ENCODE results near the gene ANO2. TPM values are rescaled to one million over a fixed set of nuclear protein-coding genes. Genes with fewer than 3 reads are reported as not detected.
"Not testable (repeated sequence)": the region's sequence is repeated elsewhere in the genome, so short reads cannot be mapped to it uniquely, and the experiment has no call there.

The ANO2 gene
- total RNA-seq, 1 experiment from 2014 or later = not detected

- no peaks in the 10 kb centered on the region for H3F3A ChIP-seq (ENCODE audit: low read length, unreplicated experiment)
- H3K9me3 ChIP-seq (ENCODE audit: low read length) = no peaks in the 10 kb centered on the region
- H3K9me2 ChIP-seq (replicated peaks; ENCODE audit: low read length) = no peaks in the 10 kb centered on the region
- ChIA-PET POLR2A (ENCODE audit: unreplicated experiment) (no interaction called here), CTCF (no interaction called here)
- H3K4me1 ChIP-seq (ENCODE audit: insufficient read depth, low read length) = no peaks in the 10 kb centered on the region
- no TSS peak for BruUV-seq (replicated peaks)
- no peaks in the 10 kb centered on the region for H3K36me3 ChIP-seq (ENCODE audit: low read depth, low read length)
- no peak overlapping the region for H3K27ac ChIP-seq (ENCODE audit: low read length)
- H4K20me1 ChIP-seq (ENCODE audit: low read length) = no peaks in the 10 kb centered on the region
- no peak overlapping the region for H3K4me3 ChIP-seq (ENCODE audit: low read length)
- ATAC-seq (no peak), DNase-seq (peak; percentile 16)
- H3K4me2 ChIP-seq (ENCODE audit: low read length) = no peak overlapping the region
- 0 out of 2 replicates have a peak, but pooled peaks cover 8% of the 10 kb centered on the region for H3K27me3 ChIP-seq (ENCODE audit: low read length)
- no peak overlapping the region for H2AFZ ChIP-seq (ENCODE audit: low read length)
- no peaks in the 10 kb centered on the region for H3K79me2 ChIP-seq (ENCODE audit: low read length)
- no peak overlapping the region for H3K9ac ChIP-seq (ENCODE audit: low read length)
- intact Hi-C loops (cut with micrococcal nuclease) = no loop called here
- peak; percentile 36; the same call in 1 of the 2 replicates for TF ChIP-seq CTCF (conservative IDR thresholded peaks at IDR 0.05; ENCODE audit: low read depth, low read length)
- no peak for TF ChIP-seq EZH2phosphoT487 (IDR thresholded peaks at IDR 0.05; ENCODE audit: borderline replicate concordance, low read length)
- TF ChIP-seq EZH2 (IDR thresholded peaks at IDR 0.05; ENCODE audit: low read length, unreplicated experiment) = no peak
Measured at GRCh38 chr12:5898874-5899273, 46.2 kb downstream of the ANO2 start.

DNA sequence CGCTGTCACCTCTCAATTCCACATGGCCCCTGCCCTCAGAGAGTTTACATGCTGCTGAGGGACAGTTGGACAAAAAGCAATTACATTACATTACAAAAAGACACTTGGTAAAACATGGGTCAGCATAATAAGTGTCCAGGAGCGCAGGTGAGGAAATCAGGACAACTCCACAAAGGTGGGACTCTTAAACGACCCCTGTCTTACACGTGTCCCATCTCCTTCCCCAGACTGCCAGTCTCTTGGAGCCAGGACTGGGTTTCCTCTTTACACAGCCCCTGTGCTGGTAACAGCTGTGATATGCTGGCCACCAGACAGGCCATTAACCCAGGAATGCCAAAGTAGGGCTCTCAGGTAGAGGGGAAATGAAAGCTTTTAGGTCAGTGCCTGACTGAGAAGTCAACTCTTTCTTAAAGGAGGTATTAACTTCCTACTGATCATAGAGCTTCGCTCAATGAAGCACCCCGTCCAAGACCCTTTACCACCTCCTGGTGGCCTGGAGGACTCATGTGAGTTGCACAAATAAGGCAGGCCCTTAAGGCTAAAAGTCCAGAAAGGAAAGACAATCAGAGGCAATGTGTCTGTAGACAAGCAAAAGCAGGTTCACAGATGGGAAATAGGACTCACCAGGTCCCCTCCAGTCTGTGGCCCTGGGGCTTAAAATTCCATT, 55.5 kb downstream of the ANO2 start:
- TF ChIP-seq CTCF (conservative IDR thresholded peaks at IDR 0.05; ENCODE audit: low read depth, low read length) (peak; percentile 44), EZH2phosphoT487 (IDR thresholded peaks at IDR 0.05; ENCODE audit: borderline replicate concordance, low read length) (no peak)
- H3K79me2 ChIP-seq (ENCODE audit: low read length) = no peaks in the 10 kb centered on the region
- ATAC-seq = no peak
- no peak overlapping the region for H3K9ac ChIP-seq (ENCODE audit: low read length)
- intact Hi-C loops (cut with micrococcal nuclease) = no loop called here
- H3K4me2 ChIP-seq (ENCODE audit: low read length) = no peak overlapping the region
- H4K20me1 ChIP-seq (ENCODE audit: low read length) = no peaks in the 10 kb centered on the region
- H3K9me3 ChIP-seq (ENCODE audit: low read length) = no peaks in the 10 kb centered on the region
- H3K36me3 ChIP-seq (ENCODE audit: low read depth, low read length) = no peaks in the 10 kb centered on the region
- no TSS peak for BruUV-seq (replicated peaks)
- H2AFZ ChIP-seq (ENCODE audit: low read length) = no peak overlapping the region
- no peak overlapping the region for H3K4me3 ChIP-seq (ENCODE audit: low read length)
- H3K27ac ChIP-seq (ENCODE audit: low read length) = no peak overlapping the region
- POLR2A ChIA-PET (ENCODE audit: unreplicated experiment) = no interaction called here
- no peaks in the 10 kb centered on the region for H3K4me1 ChIP-seq (ENCODE audit: insufficient read depth, low read length)
- no peaks in the 10 kb centered on the region for H3K9me2 ChIP-seq (replicated peaks; ENCODE audit: low read length)
- H3F3A ChIP-seq (ENCODE audit: low read length, unreplicated experiment) = no peaks in the 10 kb centered on the region
- CTCF ChIA-PET = no interaction called here
- peaks cover 15% of the 10 kb centered on the region; the same call in 1 of the 2 replicates for H3K27me3 ChIP-seq (ENCODE audit: low read length)
- DNase-seq = peak; percentile 33

GRCh38 chr12:5888816-5889315, 56.2 kb downstream of the ANO2 start:
- DNase-seq (no peak), ATAC-seq (no peak)
- TF ChIP-seq EZH2 (IDR thresholded peaks at IDR 0.05; ENCODE audit: low read length, unreplicated experiment) (no peak), EZH2phosphoT487 (IDR thresholded peaks at IDR 0.05; ENCODE audit: borderline replicate concordance, low read length) (no peak), CTCF (conservative IDR thresholded peaks at IDR 0.05; ENCODE audit: low read depth, low read length) (no peak)
- H3K4me1 ChIP-seq (ENCODE audit: insufficient read depth, low read length) = no peaks in the 10 kb centered on the region
- POLR2A ChIA-PET (ENCODE audit: unreplicated experiment) = no interaction called here
- no peaks in the 10 kb centered on the region for H3K79me2 ChIP-seq (ENCODE audit: low read length)
- no peak overlapping the region for H3K9ac ChIP-seq (ENCODE audit: low read length)
- no peaks in the 10 kb centered on the region for H3F3A ChIP-seq (ENCODE audit: low read length, unreplicated experiment)
- no peaks in the 10 kb centered on the region for H4K20me1 ChIP-seq (ENCODE audit: low read length)
- H3K4me2 ChIP-seq (ENCODE audit: low read length) = no peak overlapping the region
- H3K27ac ChIP-seq (ENCODE audit: low read length) = no peak overlapping the region
- no peak overlapping the region for H2AFZ ChIP-seq (ENCODE audit: low read length)
- no peaks in the 10 kb centered on the region for H3K9me3 ChIP-seq (ENCODE audit: low read length)
- BruUV-seq (replicated peaks) = no TSS peak
- H3K9me2 ChIP-seq (replicated peaks; ENCODE audit: low read length) = no peaks in the 10 kb centered on the region
- CTCF ChIA-PET = no interaction called here
- no peaks in the 10 kb centered on the region for H3K36me3 ChIP-seq (ENCODE audit: low read depth, low read length)
- no peak overlapping the region for H3K4me3 ChIP-seq (ENCODE audit: low read length)
- H3K27me3 ChIP-seq (ENCODE audit: low read length) = peaks cover 15% of the 10 kb centered on the region; the same call in 1 of the 2 replicates
- intact Hi-C loops (cut with micrococcal nuclease) = no loop called here

DNA sequence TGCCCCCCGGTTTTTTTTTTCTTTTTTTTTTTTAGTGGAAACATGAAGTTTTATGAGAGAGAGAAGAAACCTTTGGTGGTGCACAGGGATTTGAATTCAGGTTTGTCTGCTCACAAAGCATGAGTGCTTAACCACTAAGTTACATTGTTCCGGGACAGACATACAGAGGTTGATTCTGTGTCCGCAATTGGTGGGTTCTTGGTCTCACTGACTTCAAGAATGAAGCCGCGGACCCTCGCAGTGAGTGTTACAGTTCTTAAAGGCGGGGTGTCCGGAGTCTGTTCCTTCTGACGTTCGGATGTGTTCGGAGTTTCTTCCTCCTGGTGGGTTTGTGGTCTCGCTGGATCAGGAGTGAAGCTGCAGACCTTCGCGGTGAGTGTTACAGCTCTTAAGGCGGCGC, 57.2 kb downstream of the ANO2 start:
- POLR2A ChIA-PET (ENCODE audit: unreplicated experiment); CTCF ChIA-PET; H2AFZ ChIP-seq (ENCODE audit: low read length): not testable (repeated sequence)

More for the DNA sequence above, 57.2 kb downstream of the ANO2 start:
- H4K20me1 ChIP-seq (ENCODE audit: low read length); BruUV-seq (replicated peaks); H3K4me2 ChIP-seq (ENCODE audit: low read length); H3K36me3 ChIP-seq (ENCODE audit: low read depth, low read length); H3K79me2 ChIP-seq (ENCODE audit: low read length); H3K4me3 ChIP-seq (ENCODE audit: low read length); H3K27ac ChIP-seq (ENCODE audit: low read length); H3K9ac ChIP-seq (ENCODE audit: low read length); intact Hi-C loops (cut with micrococcal nuclease); H3F3A ChIP-seq (ENCODE audit: low read length, unreplicated experiment); H3K9me2 ChIP-seq (replicated peaks; ENCODE audit: low read length); ATAC-seq; H3K4me1 ChIP-seq (ENCODE audit: insufficient read depth, low read length); DNase-seq; H3K9me3 ChIP-seq (ENCODE audit: low read length): not testable (repeated sequence)
- peaks cover 15% of the 10 kb centered on the region; the same call in 1 of the 2 replicates for H3K27me3 ChIP-seq (ENCODE audit: low read length)
